T-helper 1 cell treated with Interleukin-12 subunit alpha and Interleukin-12 subunit beta and Interleukin-4 antibody, amounts not matched to agents 30 μg/mL and 1 μg/mL, for 36 hours (primary cell): ENCODE data around the gene UFM1.

Source experiments
- H3K27ac Mint-ChIP-seq: one replicate; pipeline ENCODE4 v1.8.0; 2021; ENCODE audit warnings: mild to moderate bottlenecking, mixed read lengths
- H3K27me3 Mint-ChIP-seq: one replicate; pipeline ENCODE4 v1.8.0; 2021; ENCODE audit warnings: low read depth, mixed read lengths
- H3K36me3 Mint-ChIP-seq: one replicate; pipeline ENCODE4 v1.8.0; 2021; ENCODE audit warnings: low read depth, mixed read lengths
- H3K4me1 Mint-ChIP-seq: one replicate; pipeline ENCODE4 v1.8.0; 2021; ENCODE audit warnings: low read depth, mixed read lengths
- H3K4me3 Mint-ChIP-seq: one replicate; pipeline ENCODE4 v1.8.0; 2021; ENCODE audit warnings: mild to moderate bottlenecking, moderate library complexity, mixed read lengths
- H3K9me3 Mint-ChIP-seq: one replicate; pipeline ENCODE4 v1.8.0; 2021; ENCODE audit warnings: mixed read lengths

Gene UFM1

DNA sequence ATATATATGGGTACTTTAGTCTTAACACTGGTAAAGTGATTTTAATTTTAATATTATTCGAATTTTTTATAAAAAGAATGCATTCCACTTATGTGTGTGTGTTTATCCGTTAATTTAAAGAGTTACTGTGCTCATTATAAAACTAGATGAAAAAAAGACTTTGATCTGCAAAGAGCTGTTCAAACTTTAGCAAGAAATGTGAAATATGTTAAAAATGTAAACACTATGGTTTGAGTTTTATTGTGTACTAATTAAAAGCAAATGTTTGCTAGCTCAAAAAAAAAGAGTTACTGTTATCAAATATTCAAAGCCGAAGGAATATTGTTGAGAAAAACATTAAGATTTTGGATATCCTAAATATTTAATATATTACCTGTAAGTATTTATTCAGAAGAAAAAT is 34.5 kb downstream of the UFM1 start:
- Mint-ChIP-seq H3K27ac (no peak overlapping the region), H3K9me3 (no peaks in the 10 kb centered on the region), H3K4me3 (no peak overlapping the region), H3K4me1 (no peaks in the 10 kb centered on the region), H3K36me3 (no peaks in the 10 kb centered on the region), H3K27me3 (peaks cover 3% of the 10 kb centered on the region)

DNA sequence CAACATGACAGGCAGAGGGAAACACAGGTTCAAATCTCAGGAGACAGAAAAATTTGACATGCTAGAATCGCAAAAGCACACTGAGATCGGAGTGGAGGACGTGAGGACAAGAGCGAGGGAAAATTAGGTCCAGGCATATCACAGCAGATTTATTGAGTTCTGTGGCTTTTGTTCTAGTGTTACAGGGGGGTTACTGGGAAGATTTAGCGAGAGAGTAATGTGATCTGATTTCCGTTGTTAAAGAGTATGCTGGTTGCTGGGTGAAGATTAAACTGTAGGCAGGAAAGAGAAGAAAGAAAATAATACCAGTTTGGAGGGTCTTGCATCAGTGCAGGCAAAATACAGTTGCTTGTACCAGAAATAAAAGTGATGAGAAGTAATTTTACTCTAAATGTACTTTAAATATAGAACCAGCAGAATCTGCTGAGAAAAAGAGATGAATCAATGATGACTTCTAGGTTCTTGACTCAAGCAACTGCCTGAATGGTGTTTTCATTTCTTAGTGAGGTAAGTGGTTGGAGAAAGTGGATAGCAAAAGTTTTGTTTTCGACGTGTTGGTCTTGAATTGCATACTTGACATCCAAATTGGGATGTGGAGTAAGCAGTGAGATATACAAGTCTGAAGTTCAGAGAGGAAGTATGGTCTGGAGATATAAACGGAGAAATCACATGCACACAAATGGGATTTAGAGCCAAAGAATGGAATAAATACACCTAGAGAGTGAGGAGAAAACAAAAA is 35.7 kb downstream of the UFM1 start:
- H3K27ac Mint-ChIP-seq = no peak overlapping the region
- no peaks in the 10 kb centered on the region for H3K9me3 Mint-ChIP-seq
- no peak overlapping the region for H3K4me3 Mint-ChIP-seq
- H3K4me1 Mint-ChIP-seq = no peaks in the 10 kb centered on the region
- no peaks in the 10 kb centered on the region for H3K27me3 Mint-ChIP-seq
- no peaks in the 10 kb centered on the region for H3K36me3 Mint-ChIP-seq

DNA sequence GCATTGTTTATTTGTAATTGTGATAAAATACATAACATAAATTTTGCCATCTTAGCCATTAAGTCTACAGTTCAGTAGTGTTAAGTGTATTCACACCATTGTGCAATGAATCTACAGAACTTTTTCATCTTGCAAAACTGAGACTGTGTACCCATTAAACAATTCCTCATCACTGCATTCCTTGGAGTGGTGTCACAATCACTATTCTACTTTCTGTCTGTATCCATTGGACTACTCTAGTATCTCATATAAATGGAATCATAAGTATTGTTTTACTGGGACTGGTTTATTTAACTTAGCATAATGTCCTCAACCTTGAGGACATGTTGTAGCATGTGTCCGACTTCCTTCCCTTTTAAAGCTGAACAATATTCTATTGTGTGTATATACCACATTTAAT is 36.8 kb downstream of the UFM1 start:
- Mint-ChIP-seq H3K4me3 (no peak overlapping the region), H3K27me3 (no peaks in the 10 kb centered on the region), H3K27ac (no peak overlapping the region), H3K4me1 (no peaks in the 10 kb centered on the region), H3K36me3 (no peaks in the 10 kb centered on the region), H3K9me3 (no peaks in the 10 kb centered on the region)

DNA sequence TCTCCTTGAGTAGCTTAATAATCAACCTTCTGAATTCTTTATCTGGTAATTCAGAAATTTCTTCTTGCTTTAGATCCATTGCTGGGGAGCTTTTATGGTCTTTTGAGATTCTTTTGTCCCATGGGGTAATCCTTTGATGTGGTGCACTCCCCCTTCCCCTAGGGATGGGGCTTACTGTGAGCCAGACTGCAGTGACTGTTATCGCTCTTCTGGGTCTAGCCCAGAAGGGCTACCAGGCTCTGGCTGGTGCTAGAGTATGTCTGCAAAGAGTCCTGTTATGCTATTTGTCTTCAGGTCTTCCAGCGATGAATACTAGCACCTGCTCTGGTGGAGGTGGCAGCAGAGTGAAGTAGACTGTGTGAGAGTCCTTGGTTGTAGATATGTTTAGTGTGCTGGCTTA is 41.7 kb downstream of the UFM1 start:
- Mint-ChIP-seq H3K4me3 (no peak overlapping the region), H3K27ac (no peak overlapping the region), H3K9me3 (no peaks in the 10 kb centered on the region), H3K36me3 (no peaks in the 10 kb centered on the region), H3K4me1 (no peaks in the 10 kb centered on the region), H3K27me3 (peaks cover 3% of the 10 kb centered on the region)

DNA sequence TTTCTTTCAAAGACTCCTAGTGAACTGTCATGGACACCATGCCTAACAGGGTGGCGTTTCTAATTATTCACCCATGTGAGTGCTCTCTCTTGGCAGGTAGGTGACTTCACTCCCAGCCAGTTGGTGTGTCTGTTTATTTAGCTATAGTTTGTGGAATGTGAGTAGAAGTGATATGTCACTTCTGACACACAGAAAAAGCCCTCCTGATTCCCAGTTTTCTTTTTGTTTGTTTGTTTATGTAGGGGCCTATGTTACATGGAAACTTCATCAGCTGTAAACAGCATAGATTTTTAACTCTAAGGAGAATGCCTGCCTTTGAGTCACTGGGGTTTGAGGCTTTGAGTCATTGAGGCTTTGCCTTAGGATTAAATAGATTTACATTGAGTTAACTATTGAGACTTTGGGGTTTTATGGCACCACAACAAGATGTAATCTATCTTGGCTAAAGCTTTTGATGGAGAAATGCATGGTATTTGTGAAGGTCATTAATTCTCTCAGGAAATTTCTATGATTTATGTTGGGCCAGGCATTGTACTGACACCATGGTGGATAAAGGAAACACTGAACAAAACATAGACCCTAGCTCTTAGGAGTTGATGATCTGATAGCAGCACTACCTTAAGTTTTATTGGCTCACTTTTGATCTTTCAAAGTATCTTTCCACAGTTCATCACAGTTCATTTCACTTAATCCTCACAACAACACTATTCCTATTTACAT is 45.3 kb downstream of the UFM1 start:
- Mint-ChIP-seq H3K4me3 (no peak overlapping the region), H3K4me1 (peaks cover 2% of the 10 kb centered on the region), H3K9me3 (no peaks in the 10 kb centered on the region), H3K27me3 (peaks cover 5% of the 10 kb centered on the region), H3K36me3 (no peaks in the 10 kb centered on the region), H3K27ac (no peak overlapping the region)

DNA sequence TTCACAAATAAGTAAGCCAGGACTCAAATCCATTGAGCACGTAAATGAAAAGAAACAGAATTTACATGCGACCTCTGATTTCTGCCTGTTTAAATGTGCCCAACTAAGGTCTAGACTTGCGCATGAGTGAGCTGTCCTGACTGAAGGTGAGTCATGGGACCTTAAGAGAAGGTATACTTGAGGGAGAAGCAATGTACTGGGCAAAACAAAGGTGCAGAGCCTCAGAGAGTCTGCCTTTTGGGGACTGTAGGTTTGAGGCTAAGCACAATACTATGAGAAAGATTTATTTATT is 45.8 kb downstream of the UFM1 start:
- Mint-ChIP-seq H3K27ac (no peak overlapping the region), H3K27me3 (peaks cover 5% of the 10 kb centered on the region), H3K9me3 (no peaks in the 10 kb centered on the region), H3K36me3 (no peaks in the 10 kb centered on the region), H3K4me1 (peaks cover 2% of the 10 kb centered on the region), H3K4me3 (no peak overlapping the region)

DNA sequence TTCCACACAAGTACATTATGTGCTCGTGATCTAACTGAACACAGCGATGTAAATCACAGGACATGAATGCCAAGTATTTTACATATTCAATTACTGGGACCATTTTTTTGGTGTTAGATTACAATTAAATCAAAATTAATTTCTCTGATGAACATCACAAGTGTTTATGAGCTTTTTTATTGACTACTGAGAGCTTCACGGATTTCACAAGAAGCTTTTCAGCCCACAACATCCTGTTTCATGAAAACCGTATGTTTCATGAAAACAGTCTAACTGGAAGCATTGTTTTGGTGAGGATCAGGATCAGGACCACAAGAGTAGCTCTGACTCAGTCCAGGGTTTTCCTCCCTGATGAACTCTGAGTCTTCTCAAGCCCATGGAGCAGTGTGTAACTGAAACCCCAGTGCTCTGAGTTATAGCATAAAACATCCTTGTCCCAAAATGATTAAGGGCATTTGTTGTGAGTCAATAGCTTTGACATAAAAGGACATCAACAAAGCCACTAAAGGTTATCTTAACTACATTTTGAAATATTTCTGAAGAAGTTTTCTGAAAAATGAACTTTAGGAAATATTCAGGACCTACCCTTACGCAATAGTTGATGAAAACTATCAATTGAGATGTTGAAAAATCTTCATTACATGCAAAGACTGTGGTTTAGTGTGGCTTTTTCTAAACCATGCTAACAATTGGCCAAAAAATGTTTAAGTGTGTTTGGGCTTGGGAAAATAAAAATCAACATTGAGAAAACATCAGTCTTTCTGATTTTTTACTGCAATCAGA is 49.3 kb downstream of the UFM1 start:
- no peak overlapping the region for H3K27ac Mint-ChIP-seq
- no peaks in the 10 kb centered on the region for H3K36me3 Mint-ChIP-seq
- no peak overlapping the region for H3K4me3 Mint-ChIP-seq
- no peaks in the 10 kb centered on the region for H3K9me3 Mint-ChIP-seq
- H3K4me1 Mint-ChIP-seq = peaks cover 2% of the 10 kb centered on the region
- H3K27me3 Mint-ChIP-seq = peaks cover 9% of the 10 kb centered on the region

DNA sequence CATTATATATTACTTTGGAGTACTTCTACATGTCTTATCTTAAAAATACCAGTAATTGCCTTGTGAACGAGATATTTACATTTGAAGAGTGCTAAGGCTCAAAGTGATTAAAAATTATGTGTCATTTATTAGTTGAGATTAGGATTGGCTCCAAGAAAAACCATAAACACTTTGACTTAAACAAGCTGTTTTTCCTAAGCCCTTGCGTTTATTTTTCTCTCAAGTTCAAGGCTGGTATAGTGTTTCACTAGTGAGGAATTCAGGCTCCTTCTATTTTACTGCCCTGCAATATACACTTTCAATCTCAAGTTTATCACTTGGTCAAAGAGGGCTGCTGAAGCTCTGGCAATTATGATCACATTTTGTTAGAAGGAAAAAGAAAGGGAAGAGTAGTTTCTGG is 49.9 kb downstream of the UFM1 start:
- Mint-ChIP-seq H3K36me3 (no peaks in the 10 kb centered on the region), H3K4me3 (no peak overlapping the region), H3K9me3 (no peaks in the 10 kb centered on the region), H3K27ac (no peak overlapping the region), H3K4me1 (peaks cover 2% of the 10 kb centered on the region), H3K27me3 (peaks cover 6% of the 10 kb centered on the region)

DNA sequence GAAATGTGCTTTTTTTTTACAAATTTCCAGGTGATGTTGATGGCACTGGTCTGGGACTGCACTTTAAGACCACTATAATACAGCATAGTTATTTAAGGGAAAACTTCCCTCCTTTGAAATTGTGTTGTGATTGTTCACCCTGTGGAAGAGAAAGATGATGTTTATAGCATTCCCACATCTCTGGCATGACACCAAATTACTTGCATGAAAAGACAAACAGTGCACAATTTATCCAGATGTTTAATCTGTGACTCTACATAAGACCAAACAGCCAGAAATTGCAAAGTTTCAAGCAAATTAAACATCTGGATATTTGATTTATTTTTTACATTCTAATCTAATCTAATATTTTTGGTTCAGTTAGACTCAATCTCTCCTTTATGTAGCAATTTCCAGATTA is 51.6 kb downstream of the UFM1 start:
- Mint-ChIP-seq H3K36me3 (no peaks in the 10 kb centered on the region), H3K4me3 (no peak overlapping the region), H3K27ac (no peak overlapping the region), H3K27me3 (peaks cover 6% of the 10 kb centered on the region), H3K4me1 (peaks cover 2% of the 10 kb centered on the region), H3K9me3 (no peaks in the 10 kb centered on the region)

DNA sequence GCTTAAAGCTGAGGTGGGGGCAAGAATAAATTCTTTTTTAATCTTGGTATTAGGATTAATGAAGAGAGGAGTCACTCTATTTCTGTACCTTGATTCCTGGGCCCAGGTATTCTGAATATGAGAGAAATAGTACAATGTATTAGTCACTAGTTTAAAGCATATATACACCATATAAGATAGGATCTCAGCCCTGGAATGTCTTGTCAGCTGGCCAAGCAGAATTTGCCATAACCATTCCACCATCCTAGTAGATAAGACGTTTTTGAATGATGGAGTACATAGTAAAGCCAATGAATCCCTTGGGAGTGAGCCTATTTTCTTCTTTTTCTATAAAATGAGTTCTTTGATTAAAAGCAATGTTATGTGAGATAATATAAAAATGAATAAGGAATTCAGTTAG is 55.6 kb downstream of the UFM1 start:
- no peak overlapping the region for H3K4me3 Mint-ChIP-seq
- peaks cover 3% of the 10 kb centered on the region for H3K27me3 Mint-ChIP-seq
- no peak overlapping the region for H3K27ac Mint-ChIP-seq
- no peaks in the 10 kb centered on the region for H3K36me3 Mint-ChIP-seq
- H3K9me3 Mint-ChIP-seq = no peaks in the 10 kb centered on the region
- H3K4me1 Mint-ChIP-seq = no peaks in the 10 kb centered on the region

DNA sequence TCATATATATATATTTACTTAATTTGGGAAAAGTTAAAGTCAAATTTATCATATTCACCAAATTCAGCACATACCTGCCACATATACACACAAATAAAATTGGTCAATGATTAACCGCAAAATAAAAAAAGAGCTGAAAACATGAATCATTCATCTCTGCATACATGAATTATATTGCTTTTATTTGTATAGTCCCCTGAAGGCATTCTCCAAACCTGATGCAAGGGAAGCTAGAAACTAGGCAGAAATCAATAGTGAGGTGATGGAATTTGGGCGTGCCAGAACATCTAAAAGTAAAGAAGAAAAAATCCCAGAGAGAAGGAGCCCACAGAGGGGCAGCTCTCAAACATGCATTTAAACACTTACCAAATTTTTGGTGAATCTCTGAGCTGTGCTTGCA is 60.1 kb downstream of the UFM1 start:
- H3K36me3 Mint-ChIP-seq = no peaks in the 10 kb centered on the region
- H3K27me3 Mint-ChIP-seq = no peaks in the 10 kb centered on the region
- H3K9me3 Mint-ChIP-seq = no peaks in the 10 kb centered on the region
- no peaks in the 10 kb centered on the region for H3K4me1 Mint-ChIP-seq
- H3K4me3 Mint-ChIP-seq = no peak overlapping the region
- no peak overlapping the region for H3K27ac Mint-ChIP-seq

DNA sequence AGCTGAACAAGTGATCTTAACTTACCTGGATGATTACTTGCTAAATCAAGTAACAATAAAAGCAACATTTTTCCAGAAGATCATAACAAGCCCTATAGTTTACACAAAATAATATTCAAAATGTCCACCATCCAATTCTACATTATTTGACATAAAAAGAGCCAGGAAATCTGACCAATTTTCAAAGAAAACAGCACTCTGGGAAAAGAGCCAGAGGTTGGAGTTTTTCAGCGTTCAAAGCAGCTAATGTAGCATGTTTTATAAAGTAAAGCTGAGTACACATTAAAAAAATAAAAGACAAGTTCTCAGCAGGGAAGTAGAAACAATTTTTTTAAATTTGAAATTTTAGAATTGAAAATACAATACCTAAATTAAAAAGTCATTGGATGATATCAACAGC is 62.6 kb downstream of the UFM1 start:
- no peak overlapping the region for H3K4me3 Mint-ChIP-seq

More for the DNA sequence above, 62.6 kb downstream of the UFM1 start:
- no peaks in the 10 kb centered on the region for H3K9me3 Mint-ChIP-seq
- no peak overlapping the region for H3K27ac Mint-ChIP-seq
- H3K4me1 Mint-ChIP-seq = peaks cover 5% of the 10 kb centered on the region
- peaks cover 4% of the 10 kb centered on the region for H3K27me3 Mint-ChIP-seq
- no peaks in the 10 kb centered on the region for H3K36me3 Mint-ChIP-seq
